ENCODE measurements around the gene PA2G4. TPM values are rescaled to one million over a fixed set of nuclear protein-coding genes. Genes with fewer than 3 reads are reported as not detected.

The PA2G4 gene
- total and polyA plus RNA-seq, 10 of the 15 experiments (the other 5 are each of a cell fraction or from before 2014, with no cell fraction given): 148 to 514 (median 406) TPM

- Histone ChIP-seq H3K4me2 (ENCODE audit: control insufficient read depth, insufficient read depth) (no peak overlapping the region), H3K4me1 (ENCODE audit: control insufficient read depth, insufficient read depth, low read length) (no peaks in the 10 kb centered on the region), H3K79me2 (ENCODE audit: control insufficient read depth, insufficient read depth, low read length) (no peaks in the 10 kb centered on the region), H3K27me3 (replicated peaks in 1 of 2; ENCODE audit: control insufficient read depth in 2 of 2, insufficient read depth in 2 of 2, low read length in 1 of 2) (peaks cover 9 to 15% of the 10 kb centered on the region in 2 experiments; a peak in 3 of 4 replicates), H3K36me3 (ENCODE audit: control insufficient read depth in 2 of 2, insufficient read depth in 2 of 2, low read length in 1 of 2) (no peaks in the 10 kb centered on the region), H4K20me1 (ENCODE audit: control insufficient read depth, insufficient read depth) (no peaks in the 10 kb centered on the region), H3K27ac (ENCODE audit: control insufficient read depth, insufficient read depth) (no peak overlapping the region), H3K4me3 (no peak overlapping the region), H2AFZ (ENCODE audit: control insufficient read depth, low read depth, low read length) (no peak overlapping the region), H3K9me3 (replicated peaks; ENCODE audit: control insufficient read depth, insufficient read depth, low read length) (no peaks in the 10 kb centered on the region), H3K9ac (ENCODE audit: control insufficient read depth, insufficient read depth, low read length) (no peak overlapping the region)
- FAIRE-seq (no peak), DNase-seq (ENCODE audit: low read depth, low spot score) (no peak), ATAC-seq (no peak)
- no TSS peak for BruUV-seq (replicated peaks)
- WGBS (ENCODE audit: insufficient coverage, insufficient replicate concordance, low lambda C conversion rate, missing lambda C conversion rate): 23% methylated on average over 2 of the region's 2 CpGs
- CTCF ChIA-PET: interaction anchor here (0.6 to 1.3 kb wide), 2 partner anchors 11 to 44 kb away, joined by 3 read pairs; no protein-coding TSS in a partner anchor
- in situ Hi-C loops (cut with MboI): no loop called here
- intact Hi-C loops (cut with micrococcal nuclease; ENCODE audit: unreplicated experiment): loop anchor here (5.0 kb wide), 1 partner anchor 35 kb away; no protein-coding TSS in a partner anchor
- SMC1A ChIA-PET (ENCODE audit: uncharacterized antibody, unreplicated experiment): no interaction called here
- TF ChIP-seq ZZZ3 (IDR thresholded peaks at IDR 0.05; ENCODE audit: control insufficient read depth, insufficient read length, low read depth): no peak
- TF ChIP-seq CHD1 (IDR thresholded peaks at IDR 0.05; ENCODE audit: low read depth, low read length): no peak
- POLR2A ChIA-PET: no interaction called here
- RAD21 ChIA-PET (ENCODE audit: unreplicated experiment): no interaction called here
These were observed 22.0 kb upstream of the PA2G4 start for GRCh38 chr12:56082382-56082781.

- Histone ChIP-seq H3K4me1 (ENCODE audit: control insufficient read depth, insufficient read depth, low read length) (no peaks in the 10 kb centered on the region), H2AFZ (ENCODE audit: control insufficient read depth, low read depth, low read length) (no peak overlapping the region), H3K9ac (ENCODE audit: control insufficient read depth, insufficient read depth, low read length) (no peak overlapping the region), H3K27me3 (replicated peaks in 1 of 2; ENCODE audit: control insufficient read depth in 2 of 2, insufficient read depth in 2 of 2, low read length in 1 of 2) (peaks cover 9 to 15% of the 10 kb centered on the region in 2 experiments; a peak in 3 of 4 replicates), H3K4me2 (ENCODE audit: control insufficient read depth, insufficient read depth) (no peak overlapping the region), H3K9me3 (replicated peaks; ENCODE audit: control insufficient read depth, insufficient read depth, low read length) (no peaks in the 10 kb centered on the region), H3K27ac (ENCODE audit: control insufficient read depth, insufficient read depth) (no peak overlapping the region), H3K4me3 (no peak overlapping the region), H3K79me2 (ENCODE audit: control insufficient read depth, insufficient read depth, low read length) (no peaks in the 10 kb centered on the region), H4K20me1 (ENCODE audit: control insufficient read depth, insufficient read depth) (no peaks in the 10 kb centered on the region), H3K36me3 (ENCODE audit: control insufficient read depth in 2 of 2, insufficient read depth in 2 of 2, low read length in 1 of 2) (no peaks in the 10 kb centered on the region)
- in situ Hi-C loops (cut with MboI): no loop called here
- POLR2A ChIA-PET: no interaction called here
- RAD21 ChIA-PET (ENCODE audit: unreplicated experiment): no interaction called here
- CTCF ChIA-PET: interaction anchor here (0.6 to 1.4 kb wide), 3 partner anchors 12 to 43 kb away, joined by 3 read pairs; no protein-coding TSS in a partner anchor
- DNase-seq (ENCODE audit: low read depth, low spot score) (no peak), FAIRE-seq (no peak), ATAC-seq (no peak)
- SMC1A ChIA-PET (ENCODE audit: uncharacterized antibody, unreplicated experiment): no interaction called here
- no peak for TF ChIP-seq ETV6 (conservative IDR thresholded peaks at IDR 0.05 in 1 of 2, IDR thresholded peaks at IDR 0.05 in 1 of 2; ENCODE audit: borderline replicate concordance in 1 of 2, low read depth in 1 of 2)
- no peak for TF ChIP-seq EP300 (IDR thresholded peaks at IDR 0.05; ENCODE audit: borderline replicate concordance in 1 of 2, control insufficient read depth in 1 of 2, low read depth in 2 of 2, low read length in 2 of 2)
- TF ChIP-seq MTA3 (IDR thresholded peaks at IDR 0.05; ENCODE audit: borderline replicate concordance, low read length): no peak
- no peak for TF ChIP-seq BRCA1 (IDR thresholded peaks at IDR 0.05; ENCODE audit: low read depth, low read length)
- no peak for TF ChIP-seq BCLAF1 (IDR thresholded peaks at IDR 0.05)
- no peak for TF ChIP-seq USF1 (IDR thresholded peaks at IDR 0.05; ENCODE audit: borderline replicate concordance, extremely low read length, insufficient read depth, low read depth, low read length)
- no peak for TF ChIP-seq RBBP5 (conservative IDR thresholded peaks at IDR 0.05)
- no peak for TF ChIP-seq NFIC (IDR thresholded peaks at IDR 0.05; ENCODE audit: low read depth, low read length)
- TF ChIP-seq SIN3A (IDR thresholded peaks at IDR 0.05; ENCODE audit: low read depth, low read length): no peak
- TF ChIP-seq SUZ12 (IDR thresholded peaks at IDR 0.05; ENCODE audit: unreplicated experiment): no peak
- no peak for TF ChIP-seq RFX5 (IDR thresholded peaks at IDR 0.05; ENCODE audit: low read depth, low read length)
- no TSS peak for BruUV-seq (replicated peaks)
- 13% methylated on average over 2 of the region's 3 CpGs for WGBS (ENCODE audit: insufficient coverage, insufficient replicate concordance, low lambda C conversion rate, missing lambda C conversion rate)
- intact Hi-C loops (cut with micrococcal nuclease; ENCODE audit: unreplicated experiment): loop anchor here (5.0 kb wide), 1 partner anchor 36 kb away; no protein-coding TSS in a partner anchor
These were observed 21.4 kb upstream of the PA2G4 start for GRCh38 chr12:56082967-56083366.
